Heart left ventricle (tissue), 16 donors: Measurements from ENCODE around the gene GRIA1. TPM values are rescaled to one million over a fixed set of nuclear protein-coding genes. Genes with fewer than 3 reads are reported as not detected.

Experiments
- ATAC-seq, 4 donors: fragments of 200-7000 bp; cut with Tn5 transposase; one replicate each; pipeline ENCODE4 v1.9.1; 2020 to 2022; ENCODE audit warnings: moderate library complexity in 4 of 4, mild to moderate bottlenecking in 3 of 4, moderate number of reproducible peaks in 1 of 4
- DNase-seq, 5 donors: peaks; one replicate each; pipeline ENCODE4 v3.0.0-alpha.2; 2020
- H3K27ac ChIP-seq, 12 donors: fragments of 200-600 bp; sonication (generic) in 4 of 12; one replicate each; pipeline versions ENCODE4 v1.5.0 to v1.8.0; 2016 to 2022; ENCODE audit warnings: mild to moderate bottlenecking in 2 of 12
- H3K27me3 ChIP-seq, 9 donors: fragments of 200-600 bp; sonication (generic) in 2 of 9; one replicate each; pipeline versions ENCODE4 v1.5.1 to v1.8.0; 2016 to 2022; ENCODE audit warnings: mild to moderate bottlenecking in 3 of 9
- H3K36me3 ChIP-seq, 9 donors: fragments of 200-600 bp; sonication (generic) in 2 of 9; one replicate each; pipeline versions ENCODE4 v1.5.0 to v1.8.0; 2018 to 2022; ENCODE audit warnings: mild to moderate bottlenecking in 2 of 9
- H3K4me1 ChIP-seq, 12 donors: fragments of 200-600 bp; sonication (generic) in 4 of 12; one replicate each; pipeline versions ENCODE4 v1.5.0 to v1.8.0; 2016 to 2022; ENCODE audit warnings: mild to moderate bottlenecking in 3 of 12
- H3K4me3 ChIP-seq, 12 donors: fragments of 200-600 bp; sonication (generic) in 4 of 12; one replicate each; pipeline versions ENCODE4 v1.5.0 to v1.8.0; 2017 to 2022; ENCODE audit warnings: mild to moderate bottlenecking in 9 of 12, moderate library complexity in 4 of 12
- H3K9me3 ChIP-seq, 12 donors: fragments of 200-600 bp; sonication (generic) in 4 of 12; one replicate each; pipeline versions ENCODE4 v1.5.0 to v1.8.0; 2016 to 2022; ENCODE audit warnings: mild to moderate bottlenecking in 1 of 12
- POLR2A ChIP-seq, 2 donors: fragments of 450-650 bp; IDR thresholded peaks; one replicate each; pipeline ENCODE4 v1.6.1; 2017; ENCODE audit warnings: antibody characterized with exemption in 2 of 2, mild to moderate bottlenecking in 2 of 2, moderate library complexity in 2 of 2
- WGBS, 4 donors: extraction: QIAGEN DNeasy Blood & Tissue Kit in 2 of 4; methylation state at CpG; one replicate each; pipeline versions ENCODE4 v1.1.5 to v1.1.7; 2013 to 2018; 5-methylcytosine and 5-hydroxymethylcytosine counted together
- intact Hi-C, 10 donors: fragments of 100-400 bp; cut with DNase I; formaldehyde crosslinking; loops; one replicate each; pipeline versions ENCODE4 v1.11.1 to v1.14.2; 2022
- polyA plus RNA-seq, 2 donors: library from polyadenylated mRNA; stranded (reverse); fragments of 200-250 nt; gene quantifications; one replicate each; pipeline ENCODE4 v1.2.3, GENCODE V29; 2013
- total RNA-seq, 9 donors: library from RNA; depleted of rRNA in 2 of 9; stranded (reverse); fragments of >200 nt in 2 of 9; fragmentation: NEBNext Ultra II Directional in 3 of 9; extraction: Animal tissue kit (Norgen Biotek cat#: 25700) in 3 of 9; gene quantifications; one replicate each; pipeline versions ENCODE4 v1.1.0 to v1.2.4, GENCODE V29; 2016 to 2023
- TF ChIP-seq, protein P1 (sequence below), 12 donors: fragments of 200-600 bp; sonication (generic) in 4 of 12; IDR thresholded peaks; one replicate each; pipeline versions ENCODE4 v1.5.0 to v1.8.0; 2018 to 2022; ENCODE audit warnings: antibody characterized with exemption in 12 of 12, mild to moderate bottlenecking in 5 of 12
- donor health status: ischemic (EF 13 %, LVEDD 7.1; RV severe dilation, severe dysfunction).
- donor health status: healthy with polysubstance abuse.
- donor health status: DM: no; HTN: yes; CAD: no.
- donor health status: DM: no; HTN: no; CAD: no.
- donor health status: ischemic (EF 25% LVEDD 6.9; RV normal size, moderate dysfunction).
- donor health status: ischemic (EF 25% LVEDD 5.7; RV mildly dilated, moderate dysfunction).
- donor health status: healthy.
- donor health status: DM: yes; HTN: yes; CAD: no.
- donor health status: ischemic (EF 35%, LVEDD 5.7; RV mildly dilated, moderate dysfunction).
- donor health status: nonischemic (EF 11% LVEDD 7.7; RV severe dilation, severe dysfunction).
- donor health status: DM: yes; HTN: yes; CAD: no.
- donor health status: PGD.
- donor health status: ischemic (EF 29% LVEDD 5.4; RV normal size, mild dysfunction).
- donor health status: nonischemic (EF 23%, LVEDD 6.1; RV moderate dilation, normal function).

The GRIA1 gene
- total and polyA plus RNA-seq, 11 donors, result 0.07 to 1.5 (median 0.37) TPM; not detected in 3

- H3K27me3 ChIP-seq, result no peaks in the 10 kb centered on the region
- H3K36me3 ChIP-seq, result no peaks in the 10 kb centered on the region
- H3K4me3 ChIP-seq, result no peak overlapping the region
- peaks cover 0 to 5% (median 0%) of the 10 kb centered on the region in 12 donors for H3K4me1 ChIP-seq
- H3K27ac ChIP-seq, result no peak overlapping the region
- WGBS, 4 donors, result 63 to 73% (median 66%) methylated on average over 12 of the region's 12 CpGs
- DNase-seq (no peak), ATAC-seq (no peak)
- intact Hi-C loops, result no loop called here
- peaks cover 0 to 12% (median 3%) of the 10 kb centered on the region in 12 donors for H3K9me3 ChIP-seq
- TF ChIP-seq POLR2A (IDR thresholded peaks at IDR 0.05), result no peak
- TF ChIP-seq, protein P1, sequence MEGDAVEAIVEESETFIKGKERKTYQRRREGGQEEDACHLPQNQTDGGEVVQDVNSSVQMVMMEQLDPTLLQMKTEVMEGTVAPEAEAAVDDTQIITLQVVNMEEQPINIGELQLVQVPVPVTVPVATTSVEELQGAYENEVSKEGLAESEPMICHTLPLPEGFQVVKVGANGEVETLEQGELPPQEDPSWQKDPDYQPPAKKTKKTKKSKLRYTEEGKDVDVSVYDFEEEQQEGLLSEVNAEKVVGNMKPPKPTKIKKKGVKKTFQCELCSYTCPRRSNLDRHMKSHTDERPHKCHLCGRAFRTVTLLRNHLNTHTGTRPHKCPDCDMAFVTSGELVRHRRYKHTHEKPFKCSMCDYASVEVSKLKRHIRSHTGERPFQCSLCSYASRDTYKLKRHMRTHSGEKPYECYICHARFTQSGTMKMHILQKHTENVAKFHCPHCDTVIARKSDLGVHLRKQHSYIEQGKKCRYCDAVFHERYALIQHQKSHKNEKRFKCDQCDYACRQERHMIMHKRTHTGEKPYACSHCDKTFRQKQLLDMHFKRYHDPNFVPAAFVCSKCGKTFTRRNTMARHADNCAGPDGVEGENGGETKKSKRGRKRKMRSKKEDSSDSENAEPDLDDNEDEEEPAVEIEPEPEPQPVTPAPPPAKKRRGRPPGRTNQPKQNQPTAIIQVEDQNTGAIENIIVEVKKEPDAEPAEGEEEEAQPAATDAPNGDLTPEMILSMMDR (IDR thresholded peaks at IDR 0.05), result no peak
These were observed 26.2 kb downstream of the GRIA1 start for GRCh38 chr5:153516504-153517240.

DNA sequence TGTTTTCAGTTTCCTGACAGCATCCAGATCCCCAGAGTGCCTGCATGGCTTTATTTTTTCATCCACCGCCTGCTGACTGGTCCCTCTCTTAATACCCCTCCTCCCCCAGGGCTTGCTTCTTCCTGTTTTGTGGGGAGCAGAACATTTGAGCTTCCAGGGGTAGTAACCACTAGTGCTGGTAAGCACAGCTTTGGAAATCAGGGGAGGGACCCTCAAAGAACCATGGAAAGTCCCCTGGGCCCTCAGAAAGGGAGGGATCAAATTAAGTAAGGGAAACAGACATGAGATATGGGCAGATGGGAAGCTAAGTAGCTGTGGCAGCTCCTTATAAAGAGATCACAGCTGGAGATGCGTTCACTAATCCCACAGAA is 26.8 kb downstream of the GRIA1 start:
- Histone ChIP-seq H3K4me3 (no peak overlapping the region), H3K4me1 (peaks cover 0 to 5% (median 0%) of the 10 kb centered on the region in 12 donors), H3K27me3 (no peaks in the 10 kb centered on the region), H3K27ac (peak overlapping the region in 1 of 12 donors; percentile 19), H3K9me3 (peaks cover 0 to 12% (median 3%) of the 10 kb centered on the region in 12 donors), H3K36me3 (no peaks in the 10 kb centered on the region)
- no peak for TF ChIP-seq POLR2A (IDR thresholded peaks at IDR 0.05)
- TF ChIP-seq, protein P1 (IDR thresholded peaks at IDR 0.05), result no peak
- 58 to 76% (median 72%) methylated on average over 2 of the region's 2 CpGs for WGBS, 4 donors
- DNase-seq, result no peak
- ATAC-seq, result peak in 1 of 4 donors; percentile 29
- intact Hi-C loops, result no loop called here

DNA sequence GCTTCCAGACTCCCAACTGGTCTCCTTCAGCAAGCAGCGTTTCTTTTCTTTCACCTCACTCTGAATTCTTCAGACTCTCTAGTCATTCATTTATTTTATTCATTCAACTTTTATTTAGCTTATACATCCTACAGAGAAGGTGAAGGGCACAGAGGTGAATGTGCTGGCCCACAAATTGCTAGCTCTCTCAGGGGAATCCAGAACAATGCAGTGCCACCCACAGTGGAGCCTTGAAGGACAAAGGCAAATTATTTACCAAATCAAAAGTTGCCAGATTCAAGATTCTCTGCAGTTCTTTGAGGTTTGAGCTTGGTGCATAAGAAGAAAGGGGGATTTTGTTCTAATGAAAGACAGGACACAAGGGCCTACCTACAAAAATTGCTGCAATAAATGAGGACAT is 29.7 kb downstream of the GRIA1 start:
- H3K36me3 ChIP-seq, result no peaks in the 10 kb centered on the region
- no peaks in the 10 kb centered on the region for H3K27me3 ChIP-seq
- ATAC-seq (no peak), DNase-seq (no peak)
- peaks cover 0 to 17% (median 5%) of the 10 kb centered on the region in 12 donors for H3K4me1 ChIP-seq
- TF ChIP-seq POLR2A (IDR thresholded peaks at IDR 0.05), result no peak
- TF ChIP-seq, protein P1 (IDR thresholded peaks at IDR 0.05), result no peak
- H3K9me3 ChIP-seq, result no peaks in the 10 kb centered on the region
- 87 to 94% (median 90%) methylated on average over 1 of the region's 1 CpG for WGBS, 4 donors
- H3K27ac ChIP-seq, result no peak overlapping the region
- intact Hi-C loops, result no loop called here
- H3K4me3 ChIP-seq, result no peak overlapping the region

DNA sequence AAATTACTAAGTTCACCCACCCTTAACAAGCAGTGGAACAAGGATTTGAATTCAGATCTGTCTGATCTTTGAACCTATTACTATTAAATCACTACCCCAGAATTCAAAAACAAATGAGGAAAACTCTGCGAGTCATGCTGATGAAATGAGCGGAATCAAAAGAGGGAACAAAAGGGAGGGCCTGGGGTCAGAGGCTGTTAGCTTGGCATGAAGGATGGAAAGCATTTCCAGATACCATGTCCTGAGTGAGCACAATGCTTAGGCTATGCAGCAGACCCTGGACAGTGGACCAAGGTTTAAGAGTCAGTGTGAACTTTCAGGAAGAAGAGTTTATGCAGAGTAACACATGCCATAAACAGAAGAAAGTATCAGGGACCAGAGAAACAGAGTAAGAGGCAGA is 30.5 kb downstream of the GRIA1 start:
- 90 to 96% (median 94%) methylated on average over 2 of the region's 2 CpGs for WGBS, 4 donors
- ATAC-seq, result no peak
- no peak overlapping the region for H3K4me3 ChIP-seq
- H3K27ac ChIP-seq, result no peak overlapping the region
- no peaks in the 10 kb centered on the region for H3K9me3 ChIP-seq
- no peaks in the 10 kb centered on the region for H3K27me3 ChIP-seq
- no peak for TF ChIP-seq POLR2A (IDR thresholded peaks at IDR 0.05)
- TF ChIP-seq, protein P1 (IDR thresholded peaks at IDR 0.05), result no peak
- intact Hi-C loops, result no loop called here
- H3K4me1 ChIP-seq, result peaks cover 0 to 17% (median 5%) of the 10 kb centered on the region in 12 donors
- no peaks in the 10 kb centered on the region for H3K36me3 ChIP-seq
- no peak for DNase-seq
